MM.1S (cell line): Measurements from ENCODE around the gene ADAMTS2.

ENCODE experiments used
- EZH2 ChIP-seq: fragments of 300-600 bp; sonication (generic); optimal IDR thresholded peaks from 2 replicates; pipeline ENCODE3; 2017; ENCODE audit warnings: low read depth, mild to moderate bottlenecking, antibody characterized with exemption, low read length, mixed read lengths
- EZH2phosphoT487 ChIP-seq: fragments of 300-600 bp; sonication (generic); IDR thresholded peaks from 2 replicates; pipeline ENCODE4 v1.6.1; 2018; ENCODE audit warnings: antibody characterized with exemption, low read length

- TF ChIP-seq EZH2phosphoT487 = no peak
- TF ChIP-seq EZH2 = no peak
Observed at GRCh38 chr5:179207470-179207869, 137.8 kb downstream of the ADAMTS2 start.
